Gastrocnemius medialis (tissue), 4 donors: Measurements from ENCODE around the gene CIBAR2. TPM values are rescaled to one million over a fixed set of nuclear protein-coding genes. Genes with fewer than 3 reads are reported as not detected.

Experiments
- ATAC-seq, 2 donors: fragments of 150-250 bp; one replicate each; pipeline ENCODE4 v1.9.1; 2016
- DNase-seq, 2 donors: peaks; one replicate each; pipeline ENCODE4 v3.0.0-alpha.2; 2019
- H3K27ac ChIP-seq, 4 donors: fragments of 200-600 bp; sonication (generic); 1 replicate in 1 of 4; 2 replicates in 3 of 4; pipeline ENCODE4 v1.5.1; 2016 to 2018; ENCODE audit warnings: mild to moderate bottlenecking in 2 of 4, moderate library complexity in 1 of 4
- H3K27me3 ChIP-seq, 3 donors: fragments of 200-600 bp; sonication (generic) in 2 of 3; 1 replicate in 1 of 3; 2 replicates in 2 of 3; pipeline versions ENCODE4 v1.5.1 to v1.6.0; 2016 to 2019; ENCODE audit warnings: mild to moderate bottlenecking in 1 of 3, moderate library complexity in 1 of 3
- H3K36me3 ChIP-seq, 2 donors: fragments of 200-600 bp; sonication (generic) in 1 of 2; one replicate each; pipeline ENCODE4 v1.5.1; 2017 to 2018
- H3K4me1 ChIP-seq, 2 donors: fragments of 200-600 bp; sonication (generic) in 1 of 2; one replicate each; pipeline ENCODE4 v1.5.1; 2016 to 2017; ENCODE audit warnings: mild to moderate bottlenecking in 2 of 2
- H3K4me3 ChIP-seq, 4 donors: fragments of 200-600 bp; sonication (generic) in 3 of 4; 1 replicate in 1 of 4; 2 replicates in 3 of 4; pipeline ENCODE4 v1.5.1; 2016 to 2019; ENCODE audit warnings: mild to moderate bottlenecking in 2 of 4
- H3K9me3 ChIP-seq, 3 donors: fragments of 200-600 bp; sonication (generic) in 2 of 3; 1 replicate in 1 of 3; 2 replicates in 2 of 3; pipeline ENCODE4 v1.5.1; 2016 to 2019
- POLR2A ChIP-seq, 2 donors: fragments of 450-650 bp; IDR thresholded peaks; one replicate each; pipeline ENCODE4 v1.6.1; 2017; ENCODE audit warnings: antibody characterized with exemption in 2 of 2, mild to moderate bottlenecking in 2 of 2, moderate library complexity in 2 of 2
- in situ Hi-C, 4 donors: fragments of 200-750 bp; cut with MboI; loops; one replicate each; pipeline versions ENCODE4 v1.15.0 to v1.8.0; 2017; ENCODE audit warnings: low sequenced_read_pairs in 4 of 4
- intact Hi-C: fragments of 100-400 bp; cut with DNase I; formaldehyde crosslinking; loops from one replicate; pipeline ENCODE4 v1.15.1; 2023; ENCODE audit warnings: low total_unique reads
- total RNA-seq, 4 donors: library from RNA; depleted of rRNA; stranded (reverse); fragments of >200 nt; gene quantifications; one replicate each; pipeline versions ENCODE4 v1.1.0 to v1.2.3, GENCODE V29; 2016
- TF ChIP-seq, protein P1 (sequence below), 5 experiments: fragments of 450-650 bp in 3 of 5; fragments of 200-600 bp in 2 of 5; sonication (generic) in 2 of 5; IDR thresholded peaks in 4 of 5; conservative IDR thresholded peaks in 1 of 5; 1 replicate in 4 of 5; 2 replicates in 1 of 5; pipeline ENCODE4 v1.5.1; 2016 to 2019; ENCODE audit warnings: antibody characterized with exemption in 5 of 5, mild to moderate bottlenecking in 3 of 5, moderate library complexity in 3 of 5

The CIBAR2 gene
- total RNA-seq, 4 donors from 2014 or later: not detected

DNA sequence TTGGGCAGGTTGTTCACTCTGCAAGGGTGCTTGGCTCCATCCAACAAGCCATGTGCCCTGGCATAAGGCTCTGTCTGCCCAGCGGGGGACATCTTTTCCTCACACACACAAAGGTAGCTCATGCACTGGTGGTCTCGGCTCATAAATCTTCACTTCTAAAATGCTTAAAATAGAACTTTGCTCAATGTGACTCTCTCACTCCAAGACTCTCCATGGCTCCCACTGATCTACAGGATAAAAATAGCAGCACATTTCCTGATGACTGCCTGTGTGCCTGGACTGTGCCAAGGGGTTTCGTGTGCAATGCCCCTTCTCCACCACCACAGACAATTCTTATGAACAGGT, 15.1 kb upstream of the CIBAR2 start:
- Histone ChIP-seq H3K9me3 (no peaks in the 10 kb centered on the region), H3K36me3 (no peaks in the 10 kb centered on the region), H3K27me3 (no peaks in the 10 kb centered on the region), H3K4me1 (peaks cover 48 to 57% of the 10 kb centered on the region in 2 donors), H3K27ac (peak overlapping the region; percentile 89 to 98 (median 92)), H3K4me3 (peak overlapping the region in 1 of 4 donors; percentile 21)
- intact Hi-C loops: no loop called here
- TF ChIP-seq POLR2A (IDR thresholded peaks at IDR 0.05): no peak
- TF ChIP-seq, protein P1, sequence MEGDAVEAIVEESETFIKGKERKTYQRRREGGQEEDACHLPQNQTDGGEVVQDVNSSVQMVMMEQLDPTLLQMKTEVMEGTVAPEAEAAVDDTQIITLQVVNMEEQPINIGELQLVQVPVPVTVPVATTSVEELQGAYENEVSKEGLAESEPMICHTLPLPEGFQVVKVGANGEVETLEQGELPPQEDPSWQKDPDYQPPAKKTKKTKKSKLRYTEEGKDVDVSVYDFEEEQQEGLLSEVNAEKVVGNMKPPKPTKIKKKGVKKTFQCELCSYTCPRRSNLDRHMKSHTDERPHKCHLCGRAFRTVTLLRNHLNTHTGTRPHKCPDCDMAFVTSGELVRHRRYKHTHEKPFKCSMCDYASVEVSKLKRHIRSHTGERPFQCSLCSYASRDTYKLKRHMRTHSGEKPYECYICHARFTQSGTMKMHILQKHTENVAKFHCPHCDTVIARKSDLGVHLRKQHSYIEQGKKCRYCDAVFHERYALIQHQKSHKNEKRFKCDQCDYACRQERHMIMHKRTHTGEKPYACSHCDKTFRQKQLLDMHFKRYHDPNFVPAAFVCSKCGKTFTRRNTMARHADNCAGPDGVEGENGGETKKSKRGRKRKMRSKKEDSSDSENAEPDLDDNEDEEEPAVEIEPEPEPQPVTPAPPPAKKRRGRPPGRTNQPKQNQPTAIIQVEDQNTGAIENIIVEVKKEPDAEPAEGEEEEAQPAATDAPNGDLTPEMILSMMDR (IDR thresholded peaks at IDR 0.05 in 4 of 5, conservative IDR thresholded peaks at IDR 0.05 in 1 of 5): no peak
- DNase-seq: no peak
- ATAC-seq: no peak
- in situ Hi-C loops: no loop called here

GRCh38 chr16:85126705-85127378, 14.6 kb upstream of the CIBAR2 start:
- Histone ChIP-seq H3K4me3 (peak overlapping the region; percentile 2 to 27 (median 14)), H3K36me3 (no peaks in the 10 kb centered on the region), H3K27me3 (no peaks in the 10 kb centered on the region), H3K4me1 (peaks cover 48 to 57% of the 10 kb centered on the region in 2 donors), H3K27ac (peak overlapping the region; percentile 89 to 98 (median 92)), H3K9me3 (no peaks in the 10 kb centered on the region)
- in situ Hi-C loops (no loop called here), intact Hi-C loops (loop anchor here (1.0 kb wide), 1 partner anchor 22 kb away; no protein-coding TSS in a partner anchor)
- DNase-seq (peak; percentile 78 to 89), ATAC-seq (peak; percentile 47 to 62)
- peak in 1 of 2 donors; percentile 21 for TF ChIP-seq POLR2A (IDR thresholded peaks at IDR 0.05)
- TF ChIP-seq, protein P1 (IDR thresholded peaks at IDR 0.05 in 4 of 5, conservative IDR thresholded peaks at IDR 0.05 in 1 of 5): peak in 1 of 5 experiments; percentile 22

- Histone ChIP-seq H3K4me1 (peaks cover 48 to 57% of the 10 kb centered on the region in 2 donors), H3K36me3 (no peaks in the 10 kb centered on the region), H3K4me3 (peak overlapping the region in 3 of 4 donors; percentile 7 to 27 (median 21)), H3K9me3 (no peaks in the 10 kb centered on the region), H3K27me3 (no peaks in the 10 kb centered on the region), H3K27ac (peak overlapping the region; percentile 89 to 98 (median 92))
- intact Hi-C loops (loop anchor here (1.0 kb wide), 1 partner anchor 23 kb away; no protein-coding TSS in a partner anchor), in situ Hi-C loops (no loop called here)
- peak; percentile 5 to 16 for ATAC-seq
- DNase-seq: peak in 1 of 2 donors; percentile 58
- TF ChIP-seq, protein P1 (IDR thresholded peaks at IDR 0.05 in 4 of 5, conservative IDR thresholded peaks at IDR 0.05 in 1 of 5): no peak
- TF ChIP-seq POLR2A (IDR thresholded peaks at IDR 0.05): no peak
These were observed 14.1 kb upstream of the CIBAR2 start for GRCh38 chr16:85126394-85126704.

DNA sequence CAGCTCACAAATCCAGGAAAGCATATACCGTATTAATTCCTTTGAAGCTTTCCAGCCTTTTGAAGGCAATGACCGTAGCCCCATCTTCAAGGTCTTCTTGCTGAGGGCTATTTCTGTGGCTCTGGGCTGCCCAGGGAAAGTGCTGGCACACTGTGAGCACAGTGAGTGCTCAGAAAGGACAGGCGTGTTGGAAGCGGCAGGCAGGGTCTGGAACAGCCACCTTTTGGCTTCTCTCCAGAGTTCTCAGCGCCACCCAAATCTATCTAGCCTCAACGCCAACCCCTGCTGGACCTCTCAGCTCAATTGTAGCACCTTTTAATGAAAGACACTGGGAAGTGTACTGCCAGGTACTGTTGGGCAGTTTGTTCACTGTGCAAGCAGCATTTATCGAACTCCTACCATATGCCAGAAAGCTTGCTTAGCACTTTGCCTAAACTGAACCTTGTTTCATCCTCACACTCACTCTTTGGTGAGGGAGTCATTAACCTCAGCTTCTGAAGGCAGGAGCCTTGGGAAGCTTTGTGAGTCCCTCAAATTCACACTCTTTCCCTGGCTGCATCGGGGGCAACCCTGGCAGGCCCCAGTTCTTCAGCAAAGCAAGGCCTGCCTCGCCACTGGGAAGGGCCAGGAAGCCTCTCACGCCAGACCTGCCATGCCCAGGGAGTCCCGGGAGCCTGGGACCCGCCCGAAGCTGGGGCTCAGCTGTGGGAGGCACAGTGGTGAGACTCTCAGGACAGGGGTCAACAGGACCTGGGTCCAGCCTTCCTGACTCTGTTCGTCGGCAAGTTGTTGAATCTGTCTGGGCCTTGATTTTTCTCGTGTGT, 13.5 kb upstream of the CIBAR2 start:
- Histone ChIP-seq H3K4me1 (peaks cover 45 to 52% of the 10 kb centered on the region in 2 donors), H3K9me3 (no peaks in the 10 kb centered on the region), H3K27me3 (no peaks in the 10 kb centered on the region), H3K27ac (peak overlapping the region; percentile 89 to 98 (median 92)), H3K36me3 (no peaks in the 10 kb centered on the region), H3K4me3 (no peak overlapping the region)
- ATAC-seq (peak; percentile 71 to 76), DNase-seq (peak; percentile 80 to 94)
- in situ Hi-C loops (no loop called here), intact Hi-C loops (loop anchor here (1.0 to 2.0 kb wide), 2 partner anchors 24 to 45 kb away; no protein-coding TSS in a partner anchor)
- TF ChIP-seq, protein P1 (IDR thresholded peaks at IDR 0.05 in 4 of 5, conservative IDR thresholded peaks at IDR 0.05 in 1 of 5): peak in 1 of 5 experiments; percentile 4
- TF ChIP-seq POLR2A (IDR thresholded peaks at IDR 0.05): no peak
